ENCODE data around the gene CDC42SE1. TPM values are rescaled to one million over a fixed set of nuclear protein-coding genes. Genes with fewer than 3 reads are reported as not detected.

CDC42SE1 gene
- total and polyA plus RNA-seq, 9 of the 15 experiments (the other 6 are each of a cell fraction or from before 2014, with no cell fraction given), result 78.1 to 189 (median 114) TPM

- TF ChIP-seq ZMIZ1 (IDR thresholded peaks at IDR 0.05; ENCODE audit: low read depth in 2 of 2, low read length in 2 of 2) (no peak), PCBP2 (IDR thresholded peaks at IDR 0.05; ENCODE audit: low read depth, low read length, poor library complexity, severe bottlenecking) (no peak), ATF4 (CRISPR knock-in tag; IDR thresholded peaks at IDR 0.05) (no peak), PHTF2 (CRISPR knock-in tag; IDR thresholded peaks at IDR 0.05) (no peak), ZBTB11 (CRISPR knock-in tag; IDR thresholded peaks at IDR 0.05) (0 out of 6 replicates have a peak, but pooled peaks of 1 of the 3 experiments have one; percentile 37), ZNF586 (CRISPR knock-in tag; conservative IDR thresholded peaks at IDR 0.05) (no peak), SP1 (CRISPR knock-in tag; IDR thresholded peaks at IDR 0.05) (peak; percentile 29; the same call in 1 of the 2 replicates), MAFK (IDR thresholded peaks at IDR 0.05; ENCODE audit: low read length) (peak; percentile 40; the same call in 1 of the 2 replicates), AFF1 (IDR thresholded peaks at IDR 0.05; ENCODE audit: low read depth in 1 of 2, partially characterized antibody in 2 of 2) (no peak), DLX4 (CRISPR knock-in tag; IDR thresholded peaks at IDR 0.05) (no peak), HDAC1 (IDR thresholded peaks at IDR 0.05) (no peak), HEY1 (CRISPR knock-in tag; IDR thresholded peaks at IDR 0.05; ENCODE audit: borderline replicate concordance) (no peak)
Measured at GRCh38 chr1:151062741-151063371, 3.4 kb upstream of the CDC42SE1 start (continued).

All from K562 (cell line).